HEK293 (cell line): ENCODE measurements around the gene CCDC85C.

Experiments used
- BCL11B ChIP-seq: fragments of 450-650 bp; formaldehyde crosslinking; IDR thresholded peaks from 2 replicates; pipeline ENCODE4 v1.5.1; 2016; ENCODE audit warnings: low read depth, missing biosample characterization, missing genetic modification characterization
- EGR2 ChIP-seq: fragments of 450-650 bp; formaldehyde crosslinking; IDR thresholded peaks from 2 replicates; pipeline ENCODE4 v1.5.1; 2016; ENCODE audit warnings: low read depth, missing biosample characterization, missing genetic modification characterization
- KLF17 ChIP-seq: fragments of 450-650 bp; formaldehyde crosslinking; IDR thresholded peaks from 2 replicates; pipeline ENCODE4 v1.5.1; 2016; ENCODE audit warnings: missing biosample characterization, missing genetic modification characterization
- PRDM1 ChIP-seq: fragments of 450-650 bp; formaldehyde crosslinking; IDR thresholded peaks from 2 replicates; pipeline ENCODE4; 2016; ENCODE audit warnings: missing biosample characterization, missing genetic modification characterization
- REST ChIP-seq: fragments of 450-650 bp; formaldehyde crosslinking; IDR thresholded peaks from 2 replicates; pipeline ENCODE4 v1.5.1; 2016; ENCODE audit warnings: missing biosample characterization, missing genetic modification characterization
- SCRT2 ChIP-seq: fragments of 450-650 bp; formaldehyde crosslinking; IDR thresholded peaks from 2 replicates; pipeline ENCODE4 v1.5.1; 2016; ENCODE audit warnings: missing biosample characterization, missing genetic modification characterization
- YY2 ChIP-seq: fragments of 450-650 bp; formaldehyde crosslinking; IDR thresholded peaks from 2 replicates; pipeline ENCODE4 v1.5.1; 2016; ENCODE audit warnings: missing biosample characterization, missing genetic modification characterization
- ZBTB44 ChIP-seq: fragments of 450-650 bp; IDR thresholded peaks from 2 replicates; pipeline ENCODE4 v1.5.1; 2018; ENCODE audit warnings: missing biosample characterization, mild to moderate bottlenecking, missing genetic modification characterization
- ZEB2 ChIP-seq: fragments of 450-650 bp; formaldehyde crosslinking; IDR thresholded peaks from 2 replicates; pipeline ENCODE4 v1.5.1; 2016; ENCODE audit warnings: missing biosample characterization, missing genetic modification characterization
- ZFP3 ChIP-seq: fragments of 450-650 bp; formaldehyde crosslinking; IDR thresholded peaks from 2 replicates; pipeline ENCODE4 v1.5.1; 2016; ENCODE audit warnings: low read depth, missing biosample characterization, missing genetic modification characterization
- ZNF10 ChIP-seq: fragments of 450-650 bp; formaldehyde crosslinking; IDR thresholded peaks from 2 replicates; pipeline ENCODE4 v1.5.1; 2017; ENCODE audit warnings: missing biosample characterization, missing genetic modification characterization
- ZNF132 ChIP-seq: fragments of 450-650 bp; formaldehyde crosslinking; IDR thresholded peaks from 2 replicates; pipeline ENCODE4 v1.5.1; 2017; ENCODE audit warnings: missing biosample characterization, missing genetic modification characterization, borderline replicate concordance
- ZNF16 ChIP-seq: fragments of 450-650 bp; formaldehyde crosslinking; IDR thresholded peaks from 2 replicates; pipeline ENCODE4 v1.5.1; 2016; ENCODE audit warnings: low read depth, missing biosample characterization, missing genetic modification characterization
- ZNF2 ChIP-seq: fragments of 450-650 bp; formaldehyde crosslinking; IDR thresholded peaks from 2 replicates; pipeline ENCODE4 v1.5.1; 2016; ENCODE audit warnings: missing biosample characterization, missing genetic modification characterization
- ZNF214 ChIP-seq: fragments of 450-650 bp; formaldehyde crosslinking; IDR thresholded peaks from 2 replicates; pipeline ENCODE4 v1.5.1; 2017; ENCODE audit warnings: missing biosample characterization, mild to moderate bottlenecking, missing genetic modification characterization, borderline replicate concordance
- ZNF24 ChIP-seq: fragments of 450-650 bp; formaldehyde crosslinking; IDR thresholded peaks from 2 replicates; pipeline ENCODE4 v1.5.1; 2016; ENCODE audit warnings: missing biosample characterization, missing genetic modification characterization
- ZNF280C ChIP-seq: fragments of 450-650 bp; formaldehyde crosslinking; IDR thresholded peaks from 2 replicates; pipeline ENCODE4 v1.5.1; 2016; ENCODE audit warnings: missing biosample characterization, missing genetic modification characterization
- ZNF324 ChIP-seq: fragments of 450-650 bp; formaldehyde crosslinking; IDR thresholded peaks from 2 replicates; pipeline ENCODE4 v1.5.1; 2016; ENCODE audit warnings: missing biosample characterization, missing genetic modification characterization
- ZNF473 ChIP-seq: fragments of 450-650 bp; formaldehyde crosslinking; IDR thresholded peaks from 2 replicates; pipeline ENCODE4 v1.5.1; 2017; ENCODE audit warnings: missing biosample characterization, missing genetic modification characterization
- ZNF501 ChIP-seq: fragments of 450-650 bp; formaldehyde crosslinking; IDR thresholded peaks from 2 replicates; pipeline ENCODE4 v1.5.1; 2016; ENCODE audit warnings: missing biosample characterization, missing genetic modification characterization
- ZNF510 ChIP-seq: fragments of 450-650 bp; formaldehyde crosslinking; IDR thresholded peaks from 2 replicates; pipeline ENCODE4 v1.5.1; 2018; ENCODE audit warnings: mild to moderate bottlenecking, missing genetic modification characterization, missing biosample characterization; ENCODE audit not compliant: insufficient replicate concordance
- ZNF521 ChIP-seq: fragments of 450-650 bp; formaldehyde crosslinking; IDR thresholded peaks from 2 replicates; pipeline ENCODE4 v1.5.1; 2017; ENCODE audit warnings: missing biosample characterization, mild to moderate bottlenecking, missing genetic modification characterization
- ZNF529 ChIP-seq: fragments of 450-650 bp; formaldehyde crosslinking; IDR thresholded peaks from 2 replicates; pipeline ENCODE4 v1.5.1; 2017; ENCODE audit warnings: missing genetic modification characterization, missing biosample characterization; ENCODE audit not compliant: insufficient replicate concordance
- ZNF530 ChIP-seq: fragments of 450-650 bp; formaldehyde crosslinking; IDR thresholded peaks from 2 replicates; pipeline ENCODE4 v1.5.1; 2016; ENCODE audit warnings: low read depth, missing biosample characterization, missing genetic modification characterization
- ZNF560 ChIP-seq: fragments of 450-650 bp; formaldehyde crosslinking; IDR thresholded peaks from 2 replicates; pipeline ENCODE4 v1.5.1; 2017; ENCODE audit warnings: missing biosample characterization, missing genetic modification characterization, borderline replicate concordance
- ZNF571 ChIP-seq: fragments of 450-650 bp; formaldehyde crosslinking; IDR thresholded peaks from 2 replicates; pipeline ENCODE4 v1.5.0; 2017; ENCODE audit warnings: missing biosample characterization, missing genetic modification characterization
- ZNF629 ChIP-seq: fragments of 450-650 bp; formaldehyde crosslinking; IDR thresholded peaks from 2 replicates; pipeline ENCODE4 v1.5.1; 2017; ENCODE audit warnings: missing biosample characterization, missing genetic modification characterization
- ZNF664 ChIP-seq: fragments of 450-650 bp; formaldehyde crosslinking; IDR thresholded peaks from 2 replicates; pipeline ENCODE4 v1.5.1; 2016; ENCODE audit warnings: missing biosample characterization, missing genetic modification characterization
- ZNF704 ChIP-seq: fragments of 450-650 bp; formaldehyde crosslinking; IDR thresholded peaks from 2 replicates; pipeline ENCODE4 v1.5.1; 2016; ENCODE audit warnings: missing biosample characterization, missing genetic modification characterization
- ZNF747 ChIP-seq: fragments of 450-650 bp; formaldehyde crosslinking; IDR thresholded peaks from 2 replicates; pipeline ENCODE4 v1.5.1; 2016; ENCODE audit warnings: missing biosample characterization, missing genetic modification characterization
- ZNF776 ChIP-seq: fragments of 450-650 bp; formaldehyde crosslinking; IDR thresholded peaks from 2 replicates; pipeline ENCODE4 v1.5.0; 2017; ENCODE audit warnings: missing biosample characterization, missing genetic modification characterization, borderline replicate concordance
- ZSCAN23 ChIP-seq: fragments of 450-650 bp; formaldehyde crosslinking; IDR thresholded peaks from 2 replicates; pipeline ENCODE4 v1.5.1; 2016; ENCODE audit warnings: missing biosample characterization, missing genetic modification characterization
- ZXDB ChIP-seq: fragments of 450-650 bp; formaldehyde crosslinking; IDR thresholded peaks from 2 replicates; pipeline ENCODE4 v1.5.1; 2016; ENCODE audit warnings: missing biosample characterization, missing genetic modification characterization

The CCDC85C gene

GRCh38 chr14:99604766-99605298, 825 bp upstream of the CCDC85C start (continued):
- TF ChIP-seq ZNF24: no peak
- TF ChIP-seq ZNF664: no peak
- no peak for TF ChIP-seq ZNF571
- no peak for TF ChIP-seq ZNF530 (tag by site-specific recombination)
- no peak; the same call in 1 of the 2 replicates for TF ChIP-seq BCL11B
- TF ChIP-seq ZNF280C (tag by site-specific recombination): no peak
- TF ChIP-seq ZNF529 (tag by site-specific recombination): no peak
- no peak for TF ChIP-seq ZNF560
- no peak for TF ChIP-seq REST (tag by site-specific recombination)
- TF ChIP-seq ZNF704 (tag by site-specific recombination): no peak
- 0 out of 2 replicates have a peak, but pooled peaks have one; percentile 33 for TF ChIP-seq ZNF2 (tag by site-specific recombination)
- no peak for TF ChIP-seq ZSCAN23 (tag by site-specific recombination)
- no peak for TF ChIP-seq ZNF747
- TF ChIP-seq ZEB2: peak; percentile 9; the same call in 1 of the 2 replicates
- no peak for TF ChIP-seq ZFP3 (tag by site-specific recombination)
- TF ChIP-seq KLF17 (tag by site-specific recombination): peak; percentile 21; the same call in 1 of the 2 replicates
- no peak; the same call in 1 of the 2 replicates for TF ChIP-seq YY2 (tag by site-specific recombination)
- no peak for TF ChIP-seq ZNF776 (tag by site-specific recombination)
- TF ChIP-seq ZNF214 (tag by site-specific recombination): no peak
- no peak; the same call in 1 of the 2 replicates for TF ChIP-seq ZNF501 (tag by site-specific recombination)
- TF ChIP-seq PRDM1 (tag by site-specific recombination): no peak
- no peak for TF ChIP-seq ZNF324 (tag by site-specific recombination)
- TF ChIP-seq ZNF521 (tag by site-specific recombination): no peak
- no peak for TF ChIP-seq ZNF10 (tag by site-specific recombination)
- TF ChIP-seq SCRT2 (tag by site-specific recombination): no peak
- 0 out of 2 replicates have a peak, but pooled peaks have one; percentile 23 for TF ChIP-seq ZNF629 (tag by site-specific recombination)
- no peak for TF ChIP-seq ZBTB44 (tag by site-specific recombination)
- no peak for TF ChIP-seq ZNF510 (tag by site-specific recombination)
- no peak for TF ChIP-seq ZNF473 (tag by site-specific recombination)
- no peak for TF ChIP-seq ZNF16 (tag by site-specific recombination)
- no peak for TF ChIP-seq EGR2 (tag by site-specific recombination)
- no peak for TF ChIP-seq ZNF132 (tag by site-specific recombination)
- TF ChIP-seq ZXDB (tag by site-specific recombination): no peak
